GM19452 (cell line): Measurements from ENCODE around the gene ARID4B.
"Not testable (repeated sequence)": the region's sequence is repeated elsewhere in the genome, so short reads cannot be mapped to it uniquely, and the experiment has no call there.

Experiments used
- ATAC-seq: cut with Tn5 transposase; IDR thresholded peaks from one replicate; pipeline ENCODE4 v1.9.1; 2021; ENCODE audit not compliant: unreplicated experiment

The ARID4B gene

GRCh38 chr1:235227414-235227813 is 100.6 kb downstream of the ARID4B start:
- no peak for ATAC-seq

- ATAC-seq: no peak
Observed at GRCh38 chr1:235226933-235227332, 101.0 kb downstream of the ARID4B start.

GRCh38 chr1:235225299-235225698 is 102.7 kb downstream of the ARID4B start:
- no peak for ATAC-seq

- ATAC-seq: no peak
Observed at GRCh38 chr1:235221653-235222375, 106.2 kb downstream of the ARID4B start.

- ATAC-seq: no peak
Observed at GRCh38 chr1:235215453-235215852, 112.5 kb downstream of the ARID4B start.

GRCh38 chr1:235214962-235215361 is 113.0 kb downstream of the ARID4B start:
- ATAC-seq: not testable (repeated sequence)

- ATAC-seq: no peak
Observed at GRCh38 chr1:235213752-235214151, 114.2 kb downstream of the ARID4B start.

- ATAC-seq: no peak
Observed at GRCh38 chr1:235211517-235211916, 116.5 kb downstream of the ARID4B start.

- no peak for ATAC-seq
Observed at GRCh38 chr1:235207209-235207565, 120.8 kb downstream of the ARID4B start.

- no peak for ATAC-seq
Observed at GRCh38 chr1:235206533-235207208, 121.3 kb downstream of the ARID4B start.

- no peak for ATAC-seq
Observed at GRCh38 chr1:235205687-235206086, 122.3 kb downstream of the ARID4B start.

GRCh38 chr1:235203428-235203827 is 124.6 kb downstream of the ARID4B start:
- no peak for ATAC-seq

GRCh38 chr1:235202447-235202846 is 125.5 kb downstream of the ARID4B start:
- not testable (repeated sequence) for ATAC-seq

- no peak for ATAC-seq
Observed at GRCh38 chr1:235199441-235199840, 128.5 kb downstream of the ARID4B start.

GRCh38 chr1:235190431-235190830 is 137.5 kb downstream of the ARID4B start:
- ATAC-seq: no peak

- no peak for ATAC-seq
Observed at GRCh38 chr1:235187316-235187715, 140.7 kb downstream of the ARID4B start.

- no peak for ATAC-seq
Observed at GRCh38 chr1:235181561-235182245, 146.3 kb downstream of the ARID4B start.

- ATAC-seq: no peak
Observed at GRCh38 chr1:235180916-235181460, 147.0 kb downstream of the ARID4B start.

GRCh38 chr1:235176486-235176885 is 151.5 kb downstream of the ARID4B start:
- no peak for ATAC-seq

- ATAC-seq: no peak
Observed at GRCh38 chr1:235169986-235170385, 158.0 kb downstream of the ARID4B start.

- ATAC-seq: no peak
Observed at GRCh38 chr1:235168375-235168774, 159.6 kb downstream of the ARID4B start.
